ENCODE data around the gene SOHLH1. TPM values are rescaled to one million over a fixed set of nuclear protein-coding genes. Genes with fewer than 3 reads are reported as not detected.

SOHLH1 gene
- total RNA-seq, 1 donor from 2014 or later, result not detected

DNA sequence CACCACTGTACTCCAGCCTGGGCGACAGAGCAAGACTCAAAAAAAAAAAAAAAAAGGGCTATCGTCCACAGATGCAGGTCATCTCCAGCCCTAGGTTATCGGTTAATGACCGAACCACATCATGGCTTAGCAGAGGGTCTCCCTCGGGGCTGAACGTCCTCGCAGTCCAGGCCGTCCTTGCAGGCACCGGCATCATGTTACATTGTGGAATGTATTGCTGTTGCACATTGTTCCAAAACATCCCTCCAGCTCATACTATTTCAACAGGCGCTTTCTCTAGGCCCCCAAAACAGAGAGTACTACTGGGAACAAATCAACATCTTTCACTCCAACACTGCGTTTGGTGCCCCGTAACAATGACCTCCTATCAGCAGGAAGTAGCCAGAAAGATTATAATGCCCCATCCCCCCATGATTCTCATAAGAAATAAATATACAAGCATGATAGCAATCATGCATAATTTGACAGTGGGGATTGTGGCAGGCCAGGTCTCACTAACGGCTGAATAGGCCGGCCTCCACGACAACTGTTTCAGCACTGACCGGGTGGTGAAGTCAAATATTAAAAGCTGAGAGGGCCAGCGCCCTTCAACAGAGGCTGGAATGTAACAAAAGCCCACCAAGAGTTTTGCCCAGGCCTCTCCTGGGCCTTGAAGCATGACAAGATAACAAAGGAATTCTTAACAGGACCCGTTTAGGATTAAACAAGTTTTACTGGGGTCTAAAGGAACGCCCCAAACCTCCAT is 37.3 kb downstream of the SOHLH1 start:
- DNase-seq (ENCODE audit: low read depth), result no peak

DNA sequence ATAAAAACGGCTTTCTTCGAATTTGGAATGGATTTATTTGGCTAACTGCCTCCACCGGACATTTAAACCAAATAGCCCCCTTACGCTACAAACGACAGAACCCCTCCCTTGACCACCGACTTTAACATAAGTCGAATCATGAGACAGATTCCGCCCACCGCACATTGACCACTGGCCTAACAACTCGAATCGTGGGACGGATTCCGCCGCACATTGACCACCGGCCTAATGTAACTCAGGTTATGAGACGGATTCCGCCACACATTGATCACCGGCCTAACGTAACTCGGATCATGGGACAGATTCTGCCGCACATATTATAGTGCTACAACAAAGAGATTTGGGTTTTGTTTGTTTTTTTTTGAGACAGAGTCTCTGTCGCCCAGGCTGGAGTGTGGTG is 38.9 kb downstream of the SOHLH1 start:
- no peak for DNase-seq (ENCODE audit: low read depth)

GRCh38 chr9:135659252-135659651 is 40.0 kb downstream of the SOHLH1 start:
- DNase-seq (ENCODE audit: low read depth), result no peak

- no peak for DNase-seq (ENCODE audit: low read depth)
Measured at GRCh38 chr9:135657416-135657815, 41.9 kb downstream of the SOHLH1 start.

- no peak for DNase-seq (ENCODE audit: low read depth)
Measured at GRCh38 chr9:135655317-135655716, 44.0 kb downstream of the SOHLH1 start.

DNA sequence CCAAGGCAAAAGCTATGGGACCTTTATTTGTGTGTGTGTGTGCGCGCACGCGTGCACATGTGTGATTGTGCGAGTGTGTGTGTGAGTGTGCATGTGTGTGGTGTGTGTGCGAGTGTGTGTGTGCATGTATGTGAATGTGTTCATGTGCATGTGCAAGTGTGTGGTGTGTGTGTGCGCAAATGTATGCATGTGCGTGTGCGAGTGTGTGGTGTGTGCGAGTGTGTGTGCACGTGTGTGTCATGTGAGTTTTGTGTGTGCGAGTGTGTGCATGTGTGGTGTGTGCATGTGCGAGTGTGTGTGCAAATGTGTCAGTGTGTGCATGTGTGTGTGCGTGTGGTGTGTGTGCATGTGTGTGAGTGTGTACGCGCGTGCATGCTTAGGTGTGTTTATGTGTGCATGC is 48.9 kb downstream of the SOHLH1 start:
- no peak for DNase-seq (ENCODE audit: low read depth)

- no peak for DNase-seq (ENCODE audit: low read depth)
Measured at GRCh38 chr9:135649508-135649907, 49.8 kb downstream of the SOHLH1 start.

- DNase-seq (ENCODE audit: low read depth), result no peak
Measured at GRCh38 chr9:135648494-135649410, 50.5 kb downstream of the SOHLH1 start.

- DNase-seq (ENCODE audit: low read depth), result no peak
Measured at GRCh38 chr9:135647884-135648283, 51.4 kb downstream of the SOHLH1 start.

GRCh38 chr9:135644631-135645218 is 54.6 kb downstream of the SOHLH1 start:
- DNase-seq (ENCODE audit: low read depth), result no peak

Other genes starting within 250 kb of the SOHLH1 start
- 22.7 and 32.7 TPM in 2 replicates for gene PPP1R26, start 219.7 kb downstream of the SOHLH1 start, total RNA-seq
- 13.4 and 16.8 TPM in 2 replicates for gene MRPS2, start 198.8 kb downstream of the SOHLH1 start, total RNA-seq
- not detected in 2 replicates for gene LCN1, start 178.0 kb downstream of the SOHLH1 start, total RNA-seq
- not detected in 2 replicates for gene OBP2A, start 153.4 kb downstream of the SOHLH1 start, total RNA-seq
- not detected in 2 replicates for gene PAEP, start 137.7 kb downstream of the SOHLH1 start, total RNA-seq
- gene GLT6D1, start 59.9 kb downstream of the SOHLH1 start, total RNA-seq, result not detected in 2 replicates
- gene LCN9, start 36.2 kb downstream of the SOHLH1 start, total RNA-seq, result not detected in 2 replicates
- gene KCNT1, start 2.7 kb upstream of the SOHLH1 start, total RNA-seq, result not detected in 2 replicates
- 31.6 and 39.8 TPM in 2 replicates for gene CAMSAP1, start 208.1 kb upstream of the SOHLH1 start, total RNA-seq

All from renal cortical epithelial cell (primary cell).